Measurements from ENCODE around the gene PSD4.

The PSD4 gene

GRCh38 chr2:113209011-113209645 lies 35.4 kb downstream of the PSD4 start:
- no peak for DNase-seq

DNA sequence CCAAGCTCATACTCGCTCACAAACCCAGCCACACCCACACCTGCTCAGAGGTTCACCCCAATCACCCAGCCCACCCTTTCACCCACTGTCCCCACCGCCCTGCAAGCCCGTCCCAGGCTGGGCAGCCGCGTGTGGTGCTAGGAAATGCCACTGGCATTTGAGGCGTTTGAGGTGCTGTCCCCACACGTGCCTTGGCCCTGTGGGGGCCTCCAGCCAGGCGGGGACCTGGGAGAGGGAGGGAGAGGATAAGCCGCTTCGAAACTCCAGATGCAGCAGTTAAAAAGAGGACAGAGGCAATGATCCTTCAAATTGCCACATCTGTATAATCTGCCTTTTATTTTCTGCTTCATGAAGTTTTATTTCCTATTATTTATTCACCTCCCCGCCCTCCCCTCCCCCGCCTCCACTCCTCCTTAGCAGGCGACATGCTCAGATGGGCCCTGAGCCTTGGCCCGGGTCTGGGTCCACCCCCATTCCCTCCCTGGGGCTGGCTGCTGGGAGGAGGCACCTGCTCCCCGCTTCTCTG lies 35.9 kb downstream of the PSD4 start:
- no peak for DNase-seq

- DNase-seq: no peak
Measured at GRCh38 chr2:113211226-113212105, 37.7 kb downstream of the PSD4 start.

- DNase-seq: no peak
Measured at GRCh38 chr2:113212245-113213060, 38.7 kb downstream of the PSD4 start.

- no peak for DNase-seq
Measured at GRCh38 chr2:113213061-113213930, 39.5 kb downstream of the PSD4 start.

- DNase-seq: no peak
Measured at GRCh38 chr2:113214141-113214540, 40.4 kb downstream of the PSD4 start.

- no peak for DNase-seq
Measured at GRCh38 chr2:113215056-113215455, 41.3 kb downstream of the PSD4 start.

DNA sequence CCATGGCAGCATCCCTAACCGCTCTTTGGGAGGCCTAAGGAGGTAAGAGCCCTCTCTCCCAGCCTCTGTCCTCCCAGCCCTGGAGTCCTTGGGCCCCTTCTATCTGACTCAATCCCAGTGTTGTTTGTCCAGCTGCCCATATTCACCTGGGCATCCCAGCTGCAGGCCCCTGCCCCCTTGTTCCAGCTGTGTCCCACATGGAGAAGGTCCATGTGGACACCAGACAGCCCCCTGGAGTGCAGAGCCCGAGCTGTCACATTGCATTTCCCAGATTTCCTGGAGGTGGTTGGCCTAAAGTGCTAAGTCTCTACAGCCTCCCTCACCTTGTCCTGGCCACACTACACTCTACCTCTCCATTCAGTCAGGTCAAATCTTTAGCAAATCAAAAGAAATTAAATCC lies 42.5 kb downstream of the PSD4 start:
- DNase-seq: no peak

DNA sequence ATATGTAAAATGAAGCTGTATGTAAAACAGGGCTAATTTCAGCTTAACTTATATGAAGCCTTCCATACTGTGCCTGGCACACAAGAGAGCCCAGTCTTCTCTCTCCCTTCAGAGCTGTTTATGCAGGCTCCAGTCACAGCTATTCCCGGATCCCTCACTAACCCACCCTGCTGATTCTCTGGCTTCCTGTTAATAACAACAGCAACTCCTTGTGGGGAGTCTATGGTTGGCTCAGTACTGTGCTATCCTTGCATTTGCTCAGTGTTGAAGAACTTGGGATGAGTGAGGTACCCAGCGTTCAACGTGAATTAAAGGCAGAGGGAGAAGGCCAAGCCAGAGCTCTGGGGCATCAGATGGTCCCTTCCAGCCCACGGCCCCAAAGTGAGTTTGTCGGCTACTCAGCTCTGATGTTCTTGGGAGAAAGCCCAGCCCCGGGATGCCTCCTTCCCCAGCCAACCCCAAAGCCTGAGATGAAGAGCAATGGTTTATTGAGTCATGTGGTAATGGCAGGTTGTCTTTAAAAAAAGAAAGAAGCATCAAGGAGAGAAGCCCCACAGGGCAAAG lies 43.2 kb downstream of the PSD4 start:
- DNase-seq: no peak

GRCh38 chr2:113217455-113218282 lies 43.9 kb downstream of the PSD4 start:
- no peak for DNase-seq

GRCh38 chr2:113218283-113219091 lies 44.7 kb downstream of the PSD4 start:
- DNase-seq: no peak

- DNase-seq: no peak
Measured at GRCh38 chr2:113219092-113219441, 45.3 kb downstream of the PSD4 start.

- DNase-seq: no peak
Measured at GRCh38 chr2:113219525-113219888, 45.7 kb downstream of the PSD4 start.

DNA sequence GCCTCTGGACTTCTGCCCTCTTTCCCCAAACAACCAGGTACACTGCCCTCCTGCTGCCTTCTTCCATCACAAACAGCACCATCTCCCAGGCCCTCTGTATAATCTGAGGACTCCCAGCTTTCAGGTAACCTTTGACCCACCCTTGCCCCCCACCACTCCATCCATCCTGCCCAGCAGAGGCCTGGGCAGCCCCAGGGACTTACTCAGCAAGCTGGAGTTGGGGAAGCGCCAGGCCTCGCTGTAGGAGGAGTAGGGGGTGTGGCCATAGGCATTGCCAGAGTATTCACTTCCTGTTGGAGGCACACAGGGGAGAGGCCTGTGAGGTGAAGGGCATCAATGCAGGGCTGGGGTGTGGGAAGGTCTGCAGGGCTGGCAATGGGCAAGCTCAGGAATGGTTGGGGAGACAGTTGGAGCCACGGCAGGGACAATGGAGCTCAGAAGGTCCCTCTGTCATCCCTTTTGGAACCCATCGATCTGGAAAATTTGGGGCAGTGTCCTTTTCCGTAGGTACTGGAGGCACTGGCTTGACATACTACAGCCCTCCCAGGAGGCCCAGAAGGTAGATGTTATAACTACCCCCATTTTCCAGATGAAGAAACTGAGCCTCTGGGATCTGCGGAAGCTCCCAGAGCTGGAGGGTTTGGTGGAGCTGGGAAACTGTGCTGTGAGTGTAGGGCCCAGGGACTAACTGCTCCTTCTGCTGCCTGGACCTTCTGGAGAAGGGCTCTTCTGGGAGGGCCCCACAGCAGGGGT lies 46.3 kb downstream of the PSD4 start:
- DNase-seq: no peak

DNA sequence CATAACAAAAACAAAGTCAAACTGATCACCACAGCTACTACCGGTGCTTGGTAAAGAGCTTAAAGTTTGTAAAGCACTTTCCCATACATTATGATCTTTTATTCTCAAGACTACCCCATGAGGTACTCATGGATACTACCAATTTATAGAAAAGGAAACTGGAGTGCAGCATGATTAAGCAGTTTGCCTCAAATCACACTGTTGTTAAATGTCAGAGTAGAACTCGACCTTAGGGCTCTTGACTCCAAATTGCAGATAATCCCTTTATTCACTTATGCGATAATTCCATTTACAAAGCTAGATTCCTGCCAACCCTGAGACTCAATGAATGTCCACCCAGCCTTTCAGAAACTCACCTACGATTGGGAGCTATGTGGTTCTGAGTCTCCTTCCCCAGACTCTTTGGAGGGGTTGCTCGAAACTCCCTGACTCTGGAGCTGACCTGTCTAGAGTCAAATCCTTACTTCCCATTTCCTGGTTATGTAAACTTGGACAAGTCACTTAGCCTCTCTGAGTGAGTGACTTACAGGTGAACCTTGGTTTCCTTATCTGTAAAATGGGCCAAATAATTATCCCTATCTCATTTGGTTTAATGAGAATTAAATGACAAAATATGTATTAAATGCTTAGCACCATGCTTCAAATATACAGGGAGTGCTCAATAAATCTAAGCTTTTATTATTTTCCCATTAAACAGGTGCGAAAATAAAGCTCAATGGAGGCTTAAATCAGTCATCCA lies 47.4 kb downstream of the PSD4 start:
- DNase-seq: no peak

- no peak for DNase-seq
Measured at GRCh38 chr2:113221846-113222245, 48.1 kb downstream of the PSD4 start.

GRCh38 chr2:113223813-113224212 lies 50.0 kb downstream of the PSD4 start:
- DNase-seq: no peak

- DNase-seq: no peak
Measured at GRCh38 chr2:113224647-113225236, 51.0 kb downstream of the PSD4 start.
